Activated effector memory CD4-positive, alpha-beta T cell treated with anti-CD3 and anti-CD28 coated beads, Interleukin-2, amount 50 U/mL, for 16 hours (primary cell): ENCODE data around the gene GPALPP1.
"Not testable (repeated sequence)": the region's sequence is repeated elsewhere in the genome, so short reads cannot be mapped to it uniquely, and the experiment has no call there.

ENCODE experiments used
- DNase-seq: peaks from one replicate; pipeline ENCODE4 v3.0.0-alpha.2; 2020

GPALPP1 gene

GRCh38 chr13:45007823-45008222 lies 18.5 kb downstream of the GPALPP1 start:
- DNase-seq = no peak

GRCh38 chr13:45011198-45011597 lies 21.9 kb downstream of the GPALPP1 start:
- DNase-seq = no peak

GRCh38 chr13:45015300-45015699 lies 26.0 kb downstream of the GPALPP1 start:
- DNase-seq = no peak

- no peak for DNase-seq
Measured at GRCh38 chr13:45016792-45017425, 27.6 kb downstream of the GPALPP1 start.

GRCh38 chr13:45019981-45020380 lies 30.6 kb downstream of the GPALPP1 start:
- DNase-seq = not testable (repeated sequence)

GRCh38 chr13:45021250-45021649 lies 31.9 kb downstream of the GPALPP1 start:
- DNase-seq = no peak

- no peak for DNase-seq
Measured at GRCh38 chr13:45024847-45025246, 35.5 kb downstream of the GPALPP1 start.

- DNase-seq = no peak
Measured at GRCh38 chr13:45034342-45034741, 45.0 kb downstream of the GPALPP1 start.

GRCh38 chr13:45036206-45036605 lies 46.9 kb downstream of the GPALPP1 start:
- no peak for DNase-seq

GRCh38 chr13:45040173-45040572 lies 50.8 kb downstream of the GPALPP1 start:
- DNase-seq = no peak

- DNase-seq = no peak
Measured at GRCh38 chr13:45040622-45041021, 51.3 kb downstream of the GPALPP1 start.

GRCh38 chr13:45042539-45042938 lies 53.2 kb downstream of the GPALPP1 start:
- DNase-seq = no peak

GRCh38 chr13:45046445-45046844 lies 57.1 kb downstream of the GPALPP1 start:
- DNase-seq = no peak

GRCh38 chr13:45047394-45048310 lies 58.3 kb downstream of the GPALPP1 start:
- peak; percentile 90 for DNase-seq

- no peak for DNase-seq
Measured at GRCh38 chr13:45048890-45049407, 59.6 kb downstream of the GPALPP1 start.

GRCh38 chr13:45049478-45049877 lies 60.1 kb downstream of the GPALPP1 start:
- DNase-seq = no peak

- DNase-seq = no peak
Measured at GRCh38 chr13:45051315-45051714, 62.0 kb downstream of the GPALPP1 start.

- DNase-seq = peak; percentile 82
Measured at GRCh38 chr13:45055198-45055901, 66.0 kb downstream of the GPALPP1 start.

- no peak for DNase-seq
Measured at GRCh38 chr13:45055902-45056648, 66.7 kb downstream of the GPALPP1 start.

- no peak for DNase-seq
Measured at GRCh38 chr13:45060062-45060461, 70.7 kb downstream of the GPALPP1 start.

- DNase-seq = no peak
Measured at GRCh38 chr13:45063261-45063860, 74.0 kb downstream of the GPALPP1 start.

GRCh38 chr13:45063889-45064288 lies 74.6 kb downstream of the GPALPP1 start:
- DNase-seq = not testable (repeated sequence)
